ENCODE data around the gene PIP4P1. TPM values are rescaled to one million over a fixed set of nuclear protein-coding genes. Genes with fewer than 3 reads are reported as not detected.

Gene PIP4P1
- total and polyA plus RNA-seq, 4 donors: 22.2 to 46.7 (median 31.5) TPM

- TF ChIP-seq CTCF (IDR thresholded peaks at IDR 0.05; ENCODE audit: control extremely low read depth, extremely low read depth): no peak
- DNase-seq: no peak
- ATAC-seq (ENCODE audit: insufficient read depth, low FRiP score): peak; percentile 50
- H3K4me1 ChIP-seq (ENCODE audit: control insufficient read depth in 5 of 5, insufficient read depth in 5 of 5, low read length in 5 of 5): peaks cover 0 to 12% (median 0%) of the 10 kb centered on the region in 5 donors
- H3K27me3 ChIP-seq (ENCODE audit: control insufficient read depth in 3 of 3, insufficient read depth in 3 of 3, low read length in 2 of 3): peaks cover 0 to 7% (median 0%) of the 10 kb centered on the region in 3 donors
- 68% methylated on average over 30 of the region's 30 CpGs for WGBS, 2 donors
- no peaks in the 10 kb centered on the region for H3K36me3 ChIP-seq (ENCODE audit: control insufficient read depth in 4 of 4, insufficient read depth in 4 of 4, low read length in 4 of 4)
- H3K9me3 ChIP-seq (ENCODE audit: control insufficient read depth in 4 of 4, insufficient read depth in 3 of 4, low read length in 3 of 4): no peaks in the 10 kb centered on the region
- H3K9ac ChIP-seq (ENCODE audit: insufficient read depth in 1 of 2, low read length in 2 of 2): no peak overlapping the region
- no peak overlapping the region for H3K4me3 ChIP-seq
- H3K27ac ChIP-seq (ENCODE audit: low read depth in 1 of 2, low read length in 1 of 2): no peak overlapping the region
Observed at GRCh38 chr14:20429801-20430669, 31.2 kb downstream of the PIP4P1 start.

- Histone ChIP-seq H3K36me3 (ENCODE audit: control insufficient read depth in 4 of 4, insufficient read depth in 4 of 4, low read length in 4 of 4) (no peaks in the 10 kb centered on the region), H3K9me3 (ENCODE audit: control insufficient read depth in 4 of 4, insufficient read depth in 3 of 4, low read length in 3 of 4) (no peaks in the 10 kb centered on the region), H3K4me3 (no peak overlapping the region), H3K4me1 (ENCODE audit: control insufficient read depth in 5 of 5, insufficient read depth in 5 of 5, low read length in 5 of 5) (peaks cover 0 to 9% (median 0%) of the 10 kb centered on the region in 5 donors), H3K9ac (ENCODE audit: insufficient read depth in 1 of 2, low read length in 2 of 2) (no peak overlapping the region), H3K27ac (ENCODE audit: low read depth in 1 of 2, low read length in 1 of 2) (no peak overlapping the region), H3K27me3 (ENCODE audit: control insufficient read depth in 3 of 3, insufficient read depth in 3 of 3, low read length in 2 of 3) (peaks cover 0 to 2% (median 0%) of the 10 kb centered on the region in 3 donors)
- ATAC-seq (ENCODE audit: insufficient read depth, low FRiP score) (no peak), DNase-seq (no peak)
- no peak for TF ChIP-seq CTCF (IDR thresholded peaks at IDR 0.05; ENCODE audit: control extremely low read depth, extremely low read depth)
- 27 to 40% methylated on average over 5 of the region's 5 CpGs for whole genome bisulfite sequencing, 2 donors
Observed at GRCh38 chr14:20428802-20429201, 32.4 kb downstream of the PIP4P1 start.

- Histone ChIP-seq H3K36me3 (ENCODE audit: control insufficient read depth in 4 of 4, insufficient read depth in 4 of 4, low read length in 4 of 4) (no peaks in the 10 kb centered on the region), H3K27me3 (ENCODE audit: control insufficient read depth in 3 of 3, insufficient read depth in 3 of 3, low read length in 2 of 3) (no peaks in the 10 kb centered on the region), H3K4me1 (ENCODE audit: control insufficient read depth in 5 of 5, insufficient read depth in 5 of 5, low read length in 5 of 5) (peaks cover 0 to 9% (median 0%) of the 10 kb centered on the region in 5 donors), H3K9ac (ENCODE audit: insufficient read depth in 1 of 2, low read length in 2 of 2) (no peak overlapping the region), H3K9me3 (ENCODE audit: control insufficient read depth in 4 of 4, insufficient read depth in 3 of 4, low read length in 3 of 4) (no peaks in the 10 kb centered on the region), H3K4me3 (no peak overlapping the region), H3K27ac (ENCODE audit: low read depth in 1 of 2, low read length in 1 of 2) (peak overlapping the region in 1 of 2 donors; percentile 60)
- TF ChIP-seq CTCF (IDR thresholded peaks at IDR 0.05; ENCODE audit: control extremely low read depth, extremely low read depth): no peak
- no peak for ATAC-seq (ENCODE audit: insufficient read depth, low FRiP score)
- DNase-seq: no peak
- WGBS, 2 donors: 46 to 68% methylated on average over 5 of the region's 5 CpGs
Observed at GRCh38 chr14:20428010-20428365, 33.2 kb downstream of the PIP4P1 start.
